Measurements from ENCODE around the gene MINDY4. TPM values are rescaled to one million over a fixed set of nuclear protein-coding genes. Genes with fewer than 3 reads are reported as not detected.

MINDY4 gene
- total RNA-seq, 4 donors from 2014 or later, result 11.0 to 30.9 (median 18.9) TPM

GRCh38 chr7:30867483-30867882 is 96.3 kb downstream of the MINDY4 start:
- DNase-seq (ENCODE audit: low spot score) (no peak), ATAC-seq (ENCODE audit: low FRiP score) (no peak)

GRCh38 chr7:30869794-30870611 is 98.8 kb downstream of the MINDY4 start:
- no peak for TF ChIP-seq CTCF (IDR thresholded peaks at IDR 0.05)
- no peak for ATAC-seq (ENCODE audit: low FRiP score)
- no peak for DNase-seq (ENCODE audit: low spot score)

More at GRCh38 chr7:30867483-30867882, 96.3 kb downstream of the MINDY4 start:
- no peak for TF ChIP-seq CTCF (IDR thresholded peaks at IDR 0.05)

- TF ChIP-seq CTCF (IDR thresholded peaks at IDR 0.05), result no peak
- ATAC-seq (ENCODE audit: low FRiP score) (no peak), DNase-seq (ENCODE audit: low spot score) (no peak)
Observed at GRCh38 chr7:30870821-30871518, 99.8 kb downstream of the MINDY4 start.

- ATAC-seq (ENCODE audit: low FRiP score) (no peak), DNase-seq (ENCODE audit: low spot score) (no peak)
- no peak for TF ChIP-seq CTCF (IDR thresholded peaks at IDR 0.05)
Observed at GRCh38 chr7:30871655-30872054, 100.4 kb downstream of the MINDY4 start.

GRCh38 chr7:30873207-30873606 is 102.0 kb downstream of the MINDY4 start:
- no peak for TF ChIP-seq CTCF (IDR thresholded peaks at IDR 0.05)
- no peak for ATAC-seq (ENCODE audit: low FRiP score)
- DNase-seq (ENCODE audit: low spot score), result no peak

GRCh38 chr7:30873656-30874055 is 102.4 kb downstream of the MINDY4 start:
- TF ChIP-seq CTCF (IDR thresholded peaks at IDR 0.05), result no peak
- DNase-seq (ENCODE audit: low spot score) (no peak), ATAC-seq (ENCODE audit: low FRiP score) (no peak)
